Osteoblast (primary cell): ENCODE results near the gene MLXIP. TPM values are rescaled to one million over a fixed set of nuclear protein-coding genes. Genes with fewer than 3 reads are reported as not detected.

Experiments
- DNase-seq: peaks from one replicate; pipeline ENCODE4 v3.0.0; 2011; ENCODE audit warnings: low spot score, mixed read lengths; ENCODE audit not compliant: insufficient read length; ENCODE audit errors: missing footprints
- H2AFZ ChIP-seq: 2 replicates; pipeline ENCODE4 v1.6.0; 2011; ENCODE audit warnings: mild to moderate bottlenecking, low read length
- H3K27ac ChIP-seq: 2 replicates; pipeline ENCODE4 v1.5.1; 2011; ENCODE audit warnings: mild to moderate bottlenecking, low read depth, low read length, moderate library complexity
- H3K27me3 ChIP-seq: 2 replicates; pipeline ENCODE4 v1.6.0; 2012; ENCODE audit warnings: mild to moderate bottlenecking, control low read depth, inconsistent platforms, low read length, moderate library complexity; ENCODE audit not compliant: insufficient read depth
- H3K36me3 ChIP-seq: 2 replicates; pipeline ENCODE4 v1.5.1; 2011; ENCODE audit warnings: mild to moderate bottlenecking, low read length, control low read depth, moderate library complexity; ENCODE audit not compliant: insufficient read depth
- H3K4me1 ChIP-seq: 2 replicates; pipeline ENCODE4 v1.5.1; 2011; ENCODE audit warnings: mild to moderate bottlenecking, low read length, control low read depth, moderate library complexity; ENCODE audit not compliant: insufficient read depth
- H3K4me2 ChIP-seq: 2 replicates; pipeline ENCODE4 v1.6.0; 2011; ENCODE audit warnings: mild to moderate bottlenecking, low read length; ENCODE audit not compliant: insufficient read depth
- H3K4me3 ChIP-seq: fragments of 200-600 bp; sonication (generic); 3 replicates; pipeline ENCODE4 v1.5.1; 2012; ENCODE audit warnings: mild to moderate bottlenecking, low read length, inconsistent platforms; ENCODE audit not compliant: insufficient read depth
- H3K79me2 ChIP-seq: 2 replicates; pipeline ENCODE4 v1.6.0; 2012; ENCODE audit warnings: mild to moderate bottlenecking, low read length, control low read depth, inconsistent platforms; ENCODE audit not compliant: insufficient read depth
- H3K9me3 ChIP-seq: 2 replicates; pipeline ENCODE4 v1.5.1; 2011; ENCODE audit warnings: low read depth, low read length, control low read depth
- H4K20me1 ChIP-seq: 2 replicates; pipeline ENCODE4 v1.6.0; 2012; ENCODE audit warnings: mild to moderate bottlenecking, low read length, control low read depth; ENCODE audit not compliant: insufficient read depth
- total RNA-seq: library from RNA; depleted of rRNA; stranded (reverse); fragments of >200 nt; gene quantifications from 2 replicates; pipeline ENCODE4 v1.2.3, GENCODE V29; 2012
- TF ChIP-seq, protein P1 (sequence below): IDR thresholded peaks from 2 replicates; pipeline ENCODE4 v1.5.1; 2011; ENCODE audit warnings: mild to moderate bottlenecking, low read depth, low read length, moderate library complexity; ENCODE audit errors: extremely low read depth

Gene MLXIP
- total RNA-seq, 1 donor: 14.1 TPM

DNA sequence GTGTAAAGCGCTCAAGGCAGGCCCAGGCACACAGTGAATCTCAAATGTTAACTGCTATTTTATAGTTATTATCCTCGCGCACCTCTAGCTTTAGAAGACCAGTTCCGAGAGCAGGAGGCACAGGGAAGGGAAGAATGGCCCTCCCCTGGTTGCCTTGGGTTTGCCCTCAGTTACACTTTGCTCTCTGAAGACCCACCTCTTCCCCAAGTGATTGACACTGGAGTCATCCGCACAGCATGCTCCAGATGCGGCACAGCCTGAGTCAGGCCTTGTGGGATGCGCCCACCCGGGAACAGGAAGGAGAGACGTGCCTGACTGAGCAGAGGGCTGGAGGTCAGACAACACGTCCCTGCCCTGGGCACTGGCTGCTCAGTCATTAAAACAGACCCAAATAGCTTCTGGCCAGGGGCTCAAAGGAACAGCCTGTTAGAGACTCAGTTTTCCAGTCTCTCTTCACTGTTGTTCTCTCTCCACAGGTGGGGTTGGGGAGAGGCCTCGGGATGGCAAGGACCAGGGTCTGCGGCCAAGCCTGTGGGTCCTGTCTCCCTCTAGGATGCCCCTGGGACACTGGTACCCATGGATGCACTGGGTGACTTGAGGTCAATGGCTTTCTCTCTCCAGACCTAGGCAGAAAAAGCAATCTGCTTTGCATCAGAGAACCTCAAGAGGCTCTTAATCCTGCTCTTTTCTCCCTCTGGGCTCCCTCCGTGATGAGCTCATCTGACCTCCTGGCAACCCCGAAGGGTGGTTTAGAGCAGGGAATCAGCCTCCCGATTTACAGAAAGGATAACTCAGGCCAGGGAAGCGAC, 13.6 kb upstream of the MLXIP start:
- Histone ChIP-seq H4K20me1 (no peaks in the 10 kb centered on the region), H3K27ac (peak overlapping the region; percentile 98), H3K79me2 (no peaks in the 10 kb centered on the region), H3K36me3 (no peaks in the 10 kb centered on the region), H3K9me3 (no peaks in the 10 kb centered on the region), H2AFZ (peak overlapping the region; percentile 66), H3K4me1 (peaks cover 44% of the 10 kb centered on the region), H3K27me3 (no peaks in the 10 kb centered on the region), H3K4me2 (peak overlapping the region; percentile 77), H3K4me3 (peak overlapping the region; percentile 52)
- peak; percentile 94 for DNase-seq
- TF ChIP-seq, protein P1, sequence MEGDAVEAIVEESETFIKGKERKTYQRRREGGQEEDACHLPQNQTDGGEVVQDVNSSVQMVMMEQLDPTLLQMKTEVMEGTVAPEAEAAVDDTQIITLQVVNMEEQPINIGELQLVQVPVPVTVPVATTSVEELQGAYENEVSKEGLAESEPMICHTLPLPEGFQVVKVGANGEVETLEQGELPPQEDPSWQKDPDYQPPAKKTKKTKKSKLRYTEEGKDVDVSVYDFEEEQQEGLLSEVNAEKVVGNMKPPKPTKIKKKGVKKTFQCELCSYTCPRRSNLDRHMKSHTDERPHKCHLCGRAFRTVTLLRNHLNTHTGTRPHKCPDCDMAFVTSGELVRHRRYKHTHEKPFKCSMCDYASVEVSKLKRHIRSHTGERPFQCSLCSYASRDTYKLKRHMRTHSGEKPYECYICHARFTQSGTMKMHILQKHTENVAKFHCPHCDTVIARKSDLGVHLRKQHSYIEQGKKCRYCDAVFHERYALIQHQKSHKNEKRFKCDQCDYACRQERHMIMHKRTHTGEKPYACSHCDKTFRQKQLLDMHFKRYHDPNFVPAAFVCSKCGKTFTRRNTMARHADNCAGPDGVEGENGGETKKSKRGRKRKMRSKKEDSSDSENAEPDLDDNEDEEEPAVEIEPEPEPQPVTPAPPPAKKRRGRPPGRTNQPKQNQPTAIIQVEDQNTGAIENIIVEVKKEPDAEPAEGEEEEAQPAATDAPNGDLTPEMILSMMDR: no peak

DNA sequence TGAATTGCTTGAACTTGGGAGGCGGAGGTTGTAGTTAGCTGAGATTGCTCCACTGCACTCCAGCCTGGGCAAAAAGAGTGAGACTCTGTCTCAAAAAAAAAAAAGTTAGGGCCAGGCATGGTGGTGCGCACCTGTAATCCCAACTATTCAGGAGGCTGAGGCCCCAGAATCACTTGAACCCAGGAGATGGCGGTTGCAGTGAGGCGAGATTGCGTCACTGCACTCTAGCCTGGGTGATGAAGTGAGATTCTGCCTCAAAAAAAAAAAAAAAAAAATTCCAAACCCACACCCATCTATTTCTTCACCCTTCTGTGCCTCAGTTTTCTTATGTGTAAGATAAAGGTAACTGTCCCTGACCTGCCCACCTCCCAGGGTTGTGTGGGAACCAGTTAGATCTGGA, 11.0 kb upstream of the MLXIP start:
- no peaks in the 10 kb centered on the region for H3K9me3 ChIP-seq
- H2AFZ ChIP-seq: no peak overlapping the region
- TF ChIP-seq, protein P1: no peak
- DNase-seq: no peak
- no peak overlapping the region for H3K4me3 ChIP-seq
- no peak overlapping the region for H3K27ac ChIP-seq
- peaks cover 48% of the 10 kb centered on the region for H3K4me1 ChIP-seq
- H3K79me2 ChIP-seq: no peaks in the 10 kb centered on the region
- peak overlapping the region; percentile 45 for H3K4me2 ChIP-seq
- H4K20me1 ChIP-seq: no peaks in the 10 kb centered on the region
- H3K36me3 ChIP-seq: no peaks in the 10 kb centered on the region
- no peaks in the 10 kb centered on the region for H3K27me3 ChIP-seq

DNA sequence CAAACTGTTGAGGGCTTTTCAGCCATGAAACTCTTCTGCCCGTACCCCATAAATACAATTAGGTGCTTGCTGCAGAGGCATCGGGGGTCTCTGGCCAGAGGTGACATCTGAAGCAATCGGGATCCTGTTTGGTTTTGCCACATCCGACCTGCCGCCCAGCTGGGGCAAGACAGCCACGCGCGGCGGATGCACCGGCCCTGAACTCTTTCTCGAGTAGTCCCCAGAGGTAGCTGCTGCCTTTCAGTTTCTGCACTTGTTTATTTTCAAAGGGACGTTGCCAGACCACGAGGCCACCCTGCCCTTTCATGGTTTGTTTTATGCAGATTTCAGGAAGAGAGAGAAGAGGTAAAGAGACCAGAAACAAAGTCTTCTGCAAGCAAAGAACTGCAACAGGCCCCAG, 10.6 kb upstream of the MLXIP start:
- H3K36me3 ChIP-seq: no peaks in the 10 kb centered on the region
- TF ChIP-seq, protein P1: no peak
- H3K4me2 ChIP-seq: peak overlapping the region; percentile 45
- H2AFZ ChIP-seq: no peak overlapping the region
- H3K4me3 ChIP-seq: no peak overlapping the region
- H3K9me3 ChIP-seq: no peaks in the 10 kb centered on the region
- H3K27ac ChIP-seq: no peak overlapping the region
- DNase-seq: peak; percentile 82
- no peaks in the 10 kb centered on the region for H4K20me1 ChIP-seq
- no peaks in the 10 kb centered on the region for H3K27me3 ChIP-seq
- H3K79me2 ChIP-seq: no peaks in the 10 kb centered on the region
- peaks cover 47% of the 10 kb centered on the region for H3K4me1 ChIP-seq
